ENCODE results near the gene SLC25A12. TPM values are rescaled to one million over a fixed set of nuclear protein-coding genes. Genes with fewer than 3 reads are reported as not detected.
A peak's percentile ranks its signal among the peaks of the same experiment; 100 is the strongest.
"Not testable (repeated sequence)": the region's sequence is repeated elsewhere in the genome, so short reads cannot be mapped to it uniquely, and the experiment has no call there.

Gene SLC25A12
- total RNA-seq, 1 experiment from 2014 or later = 5.3 TPM

GRCh38 chr2:171787333-171788072 lies 106.5 kb downstream of the SLC25A12 start:
- peak; percentile 40 for DNase-seq
- Mint-ChIP-seq H3K4me1 (ENCODE audit: low read depth, unreplicated experiment) (peaks cover 9% of the 10 kb centered on the region), H3K27ac (ENCODE audit: unreplicated experiment) (peak overlapping the region; percentile 66), H3K9me3 (ENCODE audit: unreplicated experiment) (no peaks in the 10 kb centered on the region), H3K4me3 (ENCODE audit: unreplicated experiment) (peak overlapping the region; percentile 53), H3K36me3 (ENCODE audit: insufficient read depth, unreplicated experiment) (no peaks in the 10 kb centered on the region), H3K27me3 (ENCODE audit: insufficient read depth, unreplicated experiment) (no peaks in the 10 kb centered on the region)
- no peak for TF ChIP-seq CTCF (IDR thresholded peaks at IDR 0.05; ENCODE audit: insufficient read depth in 1 of 2, low read depth in 1 of 2, low read length in 1 of 2, severe bottlenecking in 1 of 2, unreplicated experiment in 1 of 2)
- ChIA-PET POLR2A (interaction anchor here (0.6 kb wide), 3 partner anchors 12 to 842 kb away, joined by 3 to 5 read pairs (median 4); partner anchors contain the start of gene DLX1), CTCF (interaction anchor here (0.8 kb wide), 1 partner anchor 340 kb away, joined by 4 read pairs; no protein-coding TSS in a partner anchor)
- Histone ChIP-seq H3K9me3 (no peaks in the 10 kb centered on the region), H3K4me3 (ENCODE audit: low read depth, low read length) (no peak overlapping the region), H3K27me3 (replicated peaks; ENCODE audit: control insufficient read depth, insufficient read depth, low read length) (no peaks in the 10 kb centered on the region), H3K36me3 (ENCODE audit: control insufficient read depth, insufficient read depth, low read length) (no peaks in the 10 kb centered on the region), H3K4me1 (no peaks in the 10 kb centered on the region)
- intact Hi-C loops (cut with micrococcal nuclease; ENCODE audit: unreplicated experiment) = loop anchor here (5.0 kb wide), 1 partner anchor 80 kb away; no protein-coding TSS in a partner anchor
- BruUV-seq (replicated peaks) = no TSS peak

GRCh38 chr2:171785450-171785849 lies 108.6 kb downstream of the SLC25A12 start:
- no peak overlapping the region for H3K4me3 ChIP-seq (ENCODE audit: low read depth, low read length)
- H3K4me1 Mint-ChIP-seq (ENCODE audit: low read depth, unreplicated experiment) = peaks cover 9% of the 10 kb centered on the region
- DNase-seq = no peak
- H3K9me3 Mint-ChIP-seq (ENCODE audit: unreplicated experiment) = no peaks in the 10 kb centered on the region
- ChIA-PET CTCF (no interaction called here), POLR2A (no interaction called here)
- TF ChIP-seq CTCF (IDR thresholded peaks at IDR 0.05; ENCODE audit: insufficient read depth in 1 of 2, low read depth in 1 of 2, low read length in 1 of 2, severe bottlenecking in 1 of 2, unreplicated experiment in 1 of 2) = no peak
- no peaks in the 10 kb centered on the region for H3K27me3 ChIP-seq (replicated peaks; ENCODE audit: control insufficient read depth, insufficient read depth, low read length)
- intact Hi-C loops (cut with micrococcal nuclease; ENCODE audit: unreplicated experiment) = loop anchor here (5.0 kb wide), 1 partner anchor 78 kb away; no protein-coding TSS in a partner anchor
- H3K4me1 ChIP-seq = no peaks in the 10 kb centered on the region
- H3K36me3 ChIP-seq (ENCODE audit: control insufficient read depth, insufficient read depth, low read length) = no peaks in the 10 kb centered on the region
- no peaks in the 10 kb centered on the region for H3K9me3 ChIP-seq
- no peak overlapping the region for H3K4me3 Mint-ChIP-seq (ENCODE audit: unreplicated experiment)
- BruUV-seq (replicated peaks) = no TSS peak
- H3K36me3 Mint-ChIP-seq (ENCODE audit: insufficient read depth, unreplicated experiment) = no peaks in the 10 kb centered on the region
- no peak overlapping the region for H3K27ac Mint-ChIP-seq (ENCODE audit: unreplicated experiment)
- H3K27me3 Mint-ChIP-seq (ENCODE audit: insufficient read depth, unreplicated experiment) = no peaks in the 10 kb centered on the region

GRCh38 chr2:171778515-171778914 lies 115.5 kb downstream of the SLC25A12 start:
- POLR2A ChIA-PET = no interaction called here
- Histone ChIP-seq H3K4me3 (ENCODE audit: low read depth, low read length) (no peak overlapping the region), H3K36me3 (ENCODE audit: control insufficient read depth, insufficient read depth, low read length) (no peaks in the 10 kb centered on the region), H3K9me3 (no peaks in the 10 kb centered on the region), H3K4me1 (no peaks in the 10 kb centered on the region), H3K27me3 (replicated peaks; ENCODE audit: control insufficient read depth, insufficient read depth, low read length) (no peaks in the 10 kb centered on the region)
- DNase-seq = no peak
- H3K4me1 Mint-ChIP-seq (ENCODE audit: low read depth, unreplicated experiment) = no peaks in the 10 kb centered on the region
- CTCF ChIA-PET = interaction anchor here (0.6 kb wide), 1 partner anchor 13 kb away, joined by 3 read pairs; no protein-coding TSS in a partner anchor
- H3K36me3 Mint-ChIP-seq (ENCODE audit: insufficient read depth, unreplicated experiment) = no peaks in the 10 kb centered on the region
- H3K27me3 Mint-ChIP-seq (ENCODE audit: insufficient read depth, unreplicated experiment) = no peaks in the 10 kb centered on the region
- intact Hi-C loops (cut with micrococcal nuclease; ENCODE audit: unreplicated experiment) = loop anchor here (1.0 kb wide), 1 partner anchor 12 kb away; no protein-coding TSS in a partner anchor
- BruUV-seq (replicated peaks) = no TSS peak
- H3K9me3 Mint-ChIP-seq (ENCODE audit: unreplicated experiment) = peaks cover 23% of the 10 kb centered on the region
- H3K27ac Mint-ChIP-seq (ENCODE audit: unreplicated experiment) = no peak overlapping the region
- TF ChIP-seq CTCF (IDR thresholded peaks at IDR 0.05; ENCODE audit: insufficient read depth in 1 of 2, low read depth in 1 of 2, low read length in 1 of 2, severe bottlenecking in 1 of 2, unreplicated experiment in 1 of 2) = no peak
- H3K4me3 Mint-ChIP-seq (ENCODE audit: unreplicated experiment) = no peak overlapping the region

- H3K36me3 Mint-ChIP-seq (ENCODE audit: insufficient read depth, unreplicated experiment); H3K4me1 ChIP-seq; H3K4me1 Mint-ChIP-seq (ENCODE audit: low read depth, unreplicated experiment); POLR2A ChIA-PET; H3K4me3 Mint-ChIP-seq (ENCODE audit: unreplicated experiment); H3K4me3 ChIP-seq (ENCODE audit: low read depth, low read length); H3K36me3 ChIP-seq (ENCODE audit: control insufficient read depth, insufficient read depth, low read length); CTCF ChIA-PET; DNase-seq; BruUV-seq (replicated peaks); intact Hi-C loops (cut with micrococcal nuclease; ENCODE audit: unreplicated experiment); H3K9me3 ChIP-seq; H3K27me3 Mint-ChIP-seq (ENCODE audit: insufficient read depth, unreplicated experiment); H3K27ac Mint-ChIP-seq (ENCODE audit: unreplicated experiment); H3K27me3 ChIP-seq (replicated peaks; ENCODE audit: control insufficient read depth, insufficient read depth, low read length): not testable (repeated sequence)
- H3K9me3 Mint-ChIP-seq (ENCODE audit: unreplicated experiment) = peaks cover 23% of the 10 kb centered on the region
These were observed 119.5 kb downstream of the SLC25A12 start for GRCh38 chr2:171774581-171774980.
